KOPT-K1 (cell line): ENCODE data around the gene OTX2.

Source experiments
- H3K27ac ChIP-seq: fragments of 200-600 bp; sonication (generic); 2 replicates; pipeline ENCODE4 v1.5.1; 2016; ENCODE audit warnings: antibody characterized with exemption, mild to moderate bottlenecking, low read depth, low read length; ENCODE audit not compliant: poor library complexity, severe bottlenecking
- H3K36me3 ChIP-seq: fragments of 200-600 bp; sonication (generic); 2 replicates; pipeline ENCODE4 v1.5.1; 2017; ENCODE audit warnings: antibody characterized with exemption, mild to moderate bottlenecking, low read length, moderate library complexity; ENCODE audit not compliant: insufficient read depth
- H3K9me3 ChIP-seq: fragments of 200-600 bp; sonication (generic); 2 replicates; pipeline ENCODE4 v1.5.1; 2017; ENCODE audit warnings: antibody characterized with exemption, low read length, mild to moderate bottlenecking; ENCODE audit not compliant: insufficient read depth, poor library complexity, severe bottlenecking

Gene OTX2

DNA sequence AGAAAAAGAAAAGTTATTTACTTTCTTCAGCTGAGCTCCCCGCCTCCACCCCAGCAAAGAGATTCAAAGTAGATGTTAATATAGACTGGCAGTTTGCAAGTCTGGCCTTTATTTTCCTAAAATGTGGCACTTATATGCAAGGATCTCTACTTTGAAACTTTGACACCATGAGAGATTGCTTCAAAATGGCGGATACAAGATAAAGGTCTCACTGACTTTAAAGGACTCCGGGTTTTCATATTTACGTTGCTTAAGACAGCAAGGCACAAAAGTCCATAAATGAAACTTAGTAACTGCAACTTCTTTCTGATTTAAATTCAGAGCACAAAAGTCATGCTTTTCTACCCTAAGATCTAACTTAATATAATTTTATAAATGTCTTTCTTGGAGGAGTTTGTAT, 3.5 kb downstream of the OTX2 start:
- Histone ChIP-seq H3K27ac (no peak overlapping the region), H3K36me3 (no peaks in the 10 kb centered on the region)

DNA sequence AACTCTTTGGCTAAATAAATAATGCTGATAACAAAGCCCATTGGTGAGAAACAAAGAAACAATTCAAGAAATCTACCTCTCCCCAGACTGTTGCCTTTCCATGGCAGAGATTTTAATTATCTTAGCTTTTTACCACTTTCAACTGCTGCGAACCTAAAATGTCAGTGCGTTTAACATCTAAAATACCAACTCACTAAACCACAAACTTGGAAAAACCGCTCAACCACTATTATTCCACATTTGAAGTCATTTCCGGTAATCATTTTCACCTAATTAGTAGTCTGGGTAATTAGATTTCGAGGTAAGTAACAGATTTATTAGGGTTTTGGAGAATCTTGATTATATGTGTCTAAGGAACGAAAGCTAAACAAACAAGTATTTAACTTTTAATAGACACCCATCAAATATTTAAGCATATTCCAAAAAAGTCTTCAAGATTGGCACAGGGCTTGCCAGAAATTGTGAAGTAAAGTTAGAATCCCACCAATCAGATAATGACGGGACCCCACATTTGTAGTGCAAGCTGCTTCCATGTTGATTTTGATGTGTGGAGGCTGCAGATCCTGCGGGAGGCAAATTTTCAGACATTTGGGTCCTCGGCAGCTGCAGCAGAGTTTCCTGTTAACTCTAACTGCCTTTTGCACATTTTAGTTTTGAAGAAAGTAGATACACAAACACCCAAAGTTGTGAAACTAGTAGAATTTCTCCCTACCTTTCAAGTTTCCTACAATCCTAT, 4.1 kb downstream of the OTX2 start:
- H3K36me3 ChIP-seq, result no peaks in the 10 kb centered on the region
- no peak overlapping the region for H3K27ac ChIP-seq
- H3K9me3 ChIP-seq, result peaks cover 16% of the 10 kb centered on the region

More for the DNA sequence above, 3.5 kb downstream of the OTX2 start:
- H3K9me3 ChIP-seq, result peaks cover 21% of the 10 kb centered on the region

DNA sequence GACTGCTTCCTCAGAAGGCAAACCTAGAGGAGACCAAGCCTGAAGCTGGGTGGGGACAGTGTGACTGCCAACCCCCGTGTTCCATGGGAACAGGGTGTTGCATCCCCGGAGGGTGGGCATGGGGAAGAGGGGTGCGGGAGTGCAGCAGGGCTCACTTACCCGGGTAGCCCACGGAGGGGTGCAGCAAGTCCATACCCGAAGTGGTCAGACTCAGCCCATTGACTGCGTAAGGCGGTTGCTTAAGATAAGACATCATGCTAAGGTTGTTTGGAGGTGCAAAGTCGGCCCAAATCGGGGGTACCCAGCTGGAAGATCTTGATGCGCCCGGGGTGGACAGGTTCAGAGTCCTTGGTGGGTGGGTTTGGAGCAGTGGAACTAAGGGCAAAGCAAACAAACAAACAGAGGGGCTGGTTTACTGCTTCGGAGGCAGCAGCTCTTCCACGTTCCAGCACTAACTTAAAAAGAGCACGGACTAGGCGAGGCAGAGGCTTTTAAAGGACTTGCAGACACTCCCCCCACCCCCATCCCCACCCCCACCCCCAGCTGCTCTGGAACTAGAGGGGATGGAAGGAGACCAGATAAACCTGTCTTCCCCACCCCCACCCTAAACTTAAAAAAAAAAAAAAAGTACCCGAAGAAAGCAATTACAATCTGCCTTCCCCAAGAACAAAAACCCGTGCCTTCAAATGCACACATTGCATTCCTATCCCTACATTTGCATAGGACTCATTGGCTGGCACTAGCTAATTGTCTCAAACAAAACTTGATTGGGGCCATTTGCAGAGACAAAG, 4.9 kb downstream of the OTX2 start:
- no peak overlapping the region for H3K27ac ChIP-seq

DNA sequence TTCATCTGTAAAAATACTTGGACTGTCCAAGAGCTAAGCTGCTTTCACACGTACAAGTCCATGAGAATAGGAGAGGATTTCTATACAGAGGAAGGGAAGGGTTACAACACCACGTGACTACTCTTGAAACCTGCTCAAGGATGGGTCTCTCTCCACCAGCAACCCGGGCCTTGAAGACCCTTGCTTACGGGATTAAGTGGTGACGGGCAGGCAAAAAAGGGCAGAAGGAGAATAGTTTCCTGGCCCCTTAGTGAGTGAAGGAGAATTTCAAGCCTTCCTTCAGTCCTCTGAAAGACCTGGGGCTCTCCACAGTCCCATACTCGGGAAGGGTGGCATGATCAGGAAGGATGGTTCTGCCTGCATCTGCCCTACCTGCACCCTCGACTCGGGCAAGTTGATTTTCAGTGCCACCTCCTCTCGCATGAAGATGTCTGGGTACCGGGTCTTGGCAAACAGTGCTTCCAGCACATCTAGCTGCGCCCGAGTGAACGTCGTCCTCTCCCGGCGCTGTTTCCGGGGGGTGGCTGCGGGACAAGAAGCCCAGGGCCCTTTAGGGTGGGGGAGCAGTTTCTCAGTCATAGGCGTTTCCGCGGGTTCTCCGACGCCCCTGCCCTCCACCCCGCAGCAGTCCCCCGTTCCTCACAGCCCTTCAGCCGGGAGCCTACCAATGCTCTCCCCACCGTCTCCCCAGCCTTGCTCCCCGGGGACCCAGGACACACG, 6.3 kb downstream of the OTX2 start:
- Histone ChIP-seq H3K9me3 (peaks cover 14% of the 10 kb centered on the region), H3K36me3 (no peaks in the 10 kb centered on the region), H3K27ac (no peak overlapping the region)

More for the DNA sequence above, 4.9 kb downstream of the OTX2 start:
- Histone ChIP-seq H3K9me3 (peaks cover 16% of the 10 kb centered on the region), H3K36me3 (no peaks in the 10 kb centered on the region)

- no peaks in the 10 kb centered on the region for H3K36me3 ChIP-seq
- H3K9me3 ChIP-seq, result peaks cover 4% of the 10 kb centered on the region
- H3K27ac ChIP-seq, result no peak overlapping the region
Observed at GRCh38 chr14:56801920-56802319, 8.4 kb downstream of the OTX2 start.

DNA sequence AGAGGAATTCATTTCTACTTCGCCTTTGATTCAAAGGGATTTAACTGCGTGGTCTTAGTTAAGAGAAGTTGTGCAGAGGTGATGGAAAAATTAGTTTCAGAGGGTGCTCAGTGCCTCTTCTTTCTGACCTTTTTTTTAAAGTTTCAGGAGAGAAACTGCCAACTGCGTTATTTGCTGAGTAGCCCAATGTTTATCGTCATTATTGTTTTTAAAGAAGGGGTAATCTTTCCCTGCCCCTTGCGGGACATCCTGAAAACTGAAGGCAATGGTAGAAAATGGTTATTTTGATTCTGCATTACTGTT, 11.0 kb downstream of the OTX2 start:
- Histone ChIP-seq H3K9me3 (peaks cover 6% of the 10 kb centered on the region), H3K36me3 (no peaks in the 10 kb centered on the region), H3K27ac (no peak overlapping the region)

DNA sequence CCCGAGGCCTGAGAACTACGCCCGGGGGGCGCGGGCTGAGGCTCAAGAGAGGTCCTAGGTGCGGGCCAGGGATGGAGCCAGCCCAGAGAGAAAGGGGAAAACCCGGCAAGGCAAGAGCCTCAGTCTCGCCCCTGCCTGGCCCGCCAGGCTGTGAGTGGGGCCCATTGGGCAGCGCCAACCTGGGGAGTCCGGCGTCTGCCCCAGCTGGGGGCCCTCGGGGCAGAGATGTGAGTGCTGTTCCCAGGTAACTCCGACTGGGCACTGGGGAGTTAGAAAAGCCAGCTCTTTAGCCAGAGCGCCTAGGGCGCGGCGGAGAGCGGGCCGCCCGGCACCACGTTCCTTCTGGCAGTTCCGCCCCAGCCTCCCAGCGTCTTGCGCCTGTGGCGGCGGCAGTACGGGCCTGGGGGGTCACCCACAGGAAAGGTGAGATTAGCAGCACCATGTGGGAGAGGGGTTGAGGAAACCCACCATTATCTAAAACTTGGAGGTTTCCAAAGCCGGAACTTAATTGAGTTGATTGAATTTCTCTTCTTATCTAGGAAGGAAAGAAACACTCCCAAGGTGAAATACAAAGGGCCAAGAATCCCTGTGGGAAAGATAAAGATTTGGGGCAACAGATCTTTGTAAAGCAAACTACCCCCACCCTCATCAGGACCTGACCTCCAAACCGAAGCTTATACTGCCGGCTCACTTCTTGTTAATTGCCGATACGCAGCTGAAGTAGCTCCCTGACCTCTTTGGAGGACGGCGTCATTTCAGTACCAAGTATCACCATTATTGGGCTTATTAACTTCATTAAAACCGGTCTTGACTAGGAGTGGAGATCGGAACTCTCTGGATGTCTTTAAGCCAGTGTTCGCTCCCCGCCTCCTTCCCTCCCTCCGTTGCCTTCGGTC, 11.6 kb downstream of the OTX2 start:
- Histone ChIP-seq H3K27ac (no peak overlapping the region), H3K36me3 (no peaks in the 10 kb centered on the region), H3K9me3 (peaks cover 6% of the 10 kb centered on the region)

DNA sequence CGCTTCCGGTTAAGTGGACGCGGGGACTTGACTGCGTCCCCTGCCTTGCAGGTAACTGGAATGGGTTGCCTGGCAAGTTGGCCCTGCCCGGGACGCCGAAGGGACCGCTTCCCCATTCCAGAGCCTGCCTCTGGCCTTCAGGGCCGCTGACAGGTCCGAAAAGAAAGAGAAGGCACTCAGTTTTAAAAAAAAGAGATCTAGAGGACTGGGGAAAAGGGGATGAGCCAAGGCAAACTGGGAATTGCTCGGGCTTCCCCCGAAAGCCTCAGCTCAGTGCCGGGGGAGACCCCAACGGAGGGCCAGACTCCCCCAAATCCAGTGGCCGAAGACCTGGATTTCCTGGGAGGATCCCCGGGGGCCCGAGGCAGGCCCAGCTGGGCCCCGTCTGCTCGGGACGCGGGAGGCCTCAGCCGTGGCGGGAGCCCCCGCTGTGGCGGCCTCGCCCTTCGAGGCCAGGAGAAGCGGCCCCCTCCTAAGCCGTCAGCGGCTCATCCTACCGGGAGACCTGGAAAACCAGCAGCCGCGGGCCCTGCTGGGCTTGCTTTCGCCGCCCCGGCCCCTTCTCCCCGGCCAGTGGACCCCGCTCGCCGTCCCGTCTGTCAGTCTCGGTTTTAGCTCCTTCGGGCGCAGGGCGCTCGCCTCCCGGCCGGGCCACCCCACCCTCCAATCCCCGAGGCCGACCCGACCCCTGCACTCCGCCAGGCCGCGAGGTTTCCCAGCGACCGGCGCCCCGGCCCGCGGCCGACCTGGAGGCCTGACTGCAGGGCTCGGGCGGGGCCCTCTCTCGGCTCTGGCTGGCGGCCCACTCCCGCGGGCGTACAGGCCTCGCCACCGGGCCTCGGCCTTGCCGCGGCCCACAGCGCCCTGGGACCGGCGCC, 12.5 kb downstream of the OTX2 start:
- Histone ChIP-seq H3K36me3 (no peaks in the 10 kb centered on the region), H3K27ac (no peak overlapping the region), H3K9me3 (peaks cover 6% of the 10 kb centered on the region)

- H3K9me3 ChIP-seq, result peaks cover 6% of the 10 kb centered on the region
- no peak overlapping the region for H3K27ac ChIP-seq
- no peaks in the 10 kb centered on the region for H3K36me3 ChIP-seq
Observed at GRCh38 chr14:56797003-56797568, 13.2 kb downstream of the OTX2 start.

GRCh38 chr14:56796259-56796658, 14.0 kb downstream of the OTX2 start:
- Histone ChIP-seq H3K27ac (no peak overlapping the region), H3K9me3 (peaks cover 6% of the 10 kb centered on the region), H3K36me3 (no peaks in the 10 kb centered on the region)

- Histone ChIP-seq H3K27ac (no peak overlapping the region), H3K9me3 (peaks cover 6% of the 10 kb centered on the region), H3K36me3 (no peaks in the 10 kb centered on the region)
Observed at GRCh38 chr14:56795284-56795622, 15.0 kb downstream of the OTX2 start.

- Histone ChIP-seq H3K27ac (no peak overlapping the region), H3K9me3 (peaks cover 6% of the 10 kb centered on the region), H3K36me3 (no peaks in the 10 kb centered on the region)
Observed at GRCh38 chr14:56794557-56795283, 15.6 kb downstream of the OTX2 start.

DNA sequence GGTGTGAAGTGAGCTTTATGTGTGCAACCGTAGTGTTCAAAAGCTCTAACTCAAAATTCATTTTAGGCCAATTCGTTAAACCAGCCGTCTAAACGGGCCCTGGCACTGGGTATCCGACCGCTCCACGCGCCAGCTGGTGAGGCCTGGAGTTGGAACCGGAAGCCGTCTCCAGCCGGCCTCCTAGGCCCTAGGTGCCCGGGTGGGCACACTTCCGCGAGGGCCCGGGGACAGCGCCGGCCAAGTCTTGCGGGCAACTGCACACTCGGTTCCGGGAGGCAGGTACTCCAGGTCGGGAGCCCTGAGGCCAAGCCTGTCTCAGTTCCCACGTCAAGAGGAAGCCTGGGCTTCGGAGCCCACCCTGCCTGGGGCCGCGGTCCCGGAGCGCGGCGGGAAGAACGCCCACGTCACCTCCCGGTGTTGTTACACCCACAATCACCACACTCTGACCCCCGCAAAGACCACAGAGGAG, 16.2 kb downstream of the OTX2 start:
- no peak overlapping the region for H3K27ac ChIP-seq
- no peaks in the 10 kb centered on the region for H3K36me3 ChIP-seq
- H3K9me3 ChIP-seq, result peaks cover 6% of the 10 kb centered on the region
